Activated T-helper 2 cell treated with anti-CD3 and anti-CD28 coated beads, Interferon-gamma antibody, Interleukin-2, Interleukin-4, amounts not matched to agents 10 μg/mL and 5 μg/mL and 100 μg/mL, durations not matched to agents 14 hours and 24 hours and 36 hours (primary cell): ENCODE data around the gene HEXD. TPM values are rescaled to one million over a fixed set of nuclear protein-coding genes. Genes with fewer than 3 reads are reported as not detected.

Experiments
- DNase-seq: peaks from one replicate; pipeline ENCODE4 v3.0.0; 2021; ENCODE audit warnings: low spot score
- H3K27ac Mint-ChIP-seq: one replicate; pipeline ENCODE4 v1.8.0; 2021; ENCODE audit warnings: mixed read lengths
- H3K27me3 Mint-ChIP-seq: one replicate; pipeline ENCODE4 v1.8.0; 2021; ENCODE audit warnings: low read depth, mixed read lengths
- H3K36me3 Mint-ChIP-seq: one replicate; pipeline ENCODE4 v1.8.0; 2021; ENCODE audit warnings: low read depth, mixed read lengths
- H3K4me1 Mint-ChIP-seq: one replicate; pipeline ENCODE4 v1.8.0; 2021; ENCODE audit warnings: low read depth, mixed read lengths
- H3K4me3 Mint-ChIP-seq: one replicate; pipeline ENCODE4 v1.8.0; 2021; ENCODE audit warnings: low read depth, mild to moderate bottlenecking, moderate library complexity, mixed read lengths
- H3K9me3 Mint-ChIP-seq: one replicate; pipeline ENCODE4 v1.8.0; 2021; ENCODE audit warnings: mixed read lengths
- intact Hi-C: fragments of 100-400 bp; cut with micrococcal nuclease; formaldehyde crosslinking; loops from one replicate; pipeline ENCODE4 v1.15.1; 2023
- total RNA-seq: library from RNA; stranded (reverse); gene quantifications from 2 replicates; pipeline ENCODE4 v1.2.3, GENCODE V29; 2022

The HEXD gene
- total RNA-seq, 1 donor from 2014 or later: 36.7 TPM

DNA sequence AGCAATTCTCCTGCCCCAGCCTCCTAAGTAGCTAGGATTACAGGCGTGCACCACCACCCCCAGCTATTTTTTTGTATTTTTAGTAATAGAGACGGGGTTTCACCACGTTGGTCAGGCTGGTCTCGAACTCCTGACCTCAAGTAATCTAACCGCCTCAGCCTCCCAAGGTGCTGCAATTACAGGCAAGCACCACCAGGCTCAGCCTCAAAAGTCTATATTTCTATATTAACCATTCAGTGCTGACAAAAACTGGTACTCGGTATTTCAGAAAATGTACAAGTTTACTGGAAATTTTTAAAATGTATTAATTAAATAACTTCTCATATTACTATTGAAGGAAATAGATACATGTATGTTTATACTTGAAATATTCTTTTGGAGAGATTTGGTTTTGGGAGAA, 1.4 kb upstream of the HEXD start:
- no peak overlapping the region for H3K27ac Mint-ChIP-seq
- no peak for DNase-seq
- peaks cover 27% of the 10 kb centered on the region for H3K36me3 Mint-ChIP-seq
- no peaks in the 10 kb centered on the region for H3K9me3 Mint-ChIP-seq
- no peak overlapping the region for H3K4me3 Mint-ChIP-seq
- H3K4me1 Mint-ChIP-seq: peaks cover 22% of the 10 kb centered on the region
- H3K27me3 Mint-ChIP-seq: no peaks in the 10 kb centered on the region
- intact Hi-C loops: loop anchor here (10.0 kb wide), 2 partner anchors 182 to 382 kb away; partner anchors contain the start of genes DCXR and RAC3

DNA sequence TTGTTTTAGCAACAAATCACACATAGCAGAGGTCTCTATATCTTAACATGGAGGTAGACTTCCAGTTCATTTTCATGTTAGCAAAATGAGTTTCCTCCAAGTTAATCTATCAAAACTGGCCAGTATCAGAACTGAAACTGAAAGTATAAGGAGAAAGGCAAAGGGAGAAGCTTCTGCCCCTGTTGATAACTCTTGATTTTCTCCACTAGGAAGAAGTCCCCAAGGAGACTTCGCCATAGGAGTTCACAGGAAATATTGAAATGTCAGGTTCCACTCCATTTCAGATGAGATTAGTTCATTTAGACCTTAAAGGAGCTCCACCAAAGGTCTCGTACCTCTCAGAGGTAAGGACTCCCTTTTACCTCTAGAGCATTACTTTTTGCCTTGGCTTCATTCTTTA, 1.4 kb downstream of the HEXD start:
- Mint-ChIP-seq H3K9me3 (no peaks in the 10 kb centered on the region), H3K4me1 (peaks cover 18% of the 10 kb centered on the region), H3K27me3 (no peaks in the 10 kb centered on the region), H3K4me3 (peak overlapping the region; percentile 77), H3K27ac (peak overlapping the region; percentile 60), H3K36me3 (peaks cover 37% of the 10 kb centered on the region)
- DNase-seq: no peak
- intact Hi-C loops: loop anchor here (2.0 to 10.0 kb wide), 3 partner anchors 31 to 385 kb away; partner anchors contain the start of genes CYBC1, DCXR and RAC3

DNA sequence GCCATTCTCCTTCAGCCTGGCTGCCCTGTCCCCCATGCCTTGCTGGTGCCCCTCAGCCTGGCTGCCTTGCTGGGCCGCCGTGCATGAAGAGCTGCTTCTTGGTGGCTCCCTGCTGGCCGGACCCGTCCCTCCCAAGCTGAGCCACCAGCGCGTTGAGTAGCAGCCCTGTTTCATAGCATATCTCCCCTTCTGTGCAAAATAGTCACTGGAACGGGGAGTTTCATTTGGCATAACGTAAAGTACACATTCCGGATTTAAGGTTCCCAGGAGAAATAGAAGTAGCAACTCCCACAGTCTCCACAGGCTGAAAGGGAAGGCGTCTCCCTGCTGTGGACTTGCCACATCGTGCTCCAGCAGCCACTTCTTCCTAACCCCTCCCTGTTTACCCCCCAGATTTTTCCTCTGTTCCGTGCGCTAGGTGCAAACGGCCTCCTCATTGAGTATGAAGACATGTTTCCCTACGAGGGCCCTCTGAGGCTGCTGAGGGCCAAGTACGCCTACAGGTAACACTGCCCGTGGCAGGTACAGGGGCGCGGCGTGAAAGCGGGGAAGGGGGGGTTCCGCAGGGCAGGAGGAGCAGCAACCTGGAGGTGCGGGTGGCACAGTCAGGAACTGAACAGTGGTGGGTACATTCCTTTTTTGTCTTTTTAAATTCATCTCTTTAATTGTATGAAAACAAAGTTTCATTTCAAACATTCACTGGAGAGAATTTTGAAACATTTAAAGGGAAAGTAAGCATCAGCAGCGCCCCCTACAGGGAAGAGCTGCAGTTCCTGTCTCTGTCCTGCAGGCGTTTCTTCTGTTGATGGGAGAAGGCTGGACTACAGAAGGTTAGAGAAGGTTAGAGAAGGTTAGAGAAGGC, 6.1 kb downstream of the HEXD start:
- Mint-ChIP-seq H3K4me1 (peaks cover 14% of the 10 kb centered on the region), H3K27me3 (no peaks in the 10 kb centered on the region), H3K4me3 (no peak overlapping the region), H3K9me3 (no peaks in the 10 kb centered on the region), H3K27ac (no peak overlapping the region), H3K36me3 (peaks cover 48% of the 10 kb centered on the region)
- intact Hi-C loops: no loop called here
- DNase-seq: peak; percentile 48

GRCh38 chr17:82424863-82425159, 6.7 kb downstream of the HEXD start:
- Mint-ChIP-seq H3K27me3 (no peaks in the 10 kb centered on the region), H3K9me3 (no peaks in the 10 kb centered on the region), H3K36me3 (peaks cover 50% of the 10 kb centered on the region)

GRCh38 chr17:82428546-82428945, 10.4 kb downstream of the HEXD start:
- Mint-ChIP-seq H3K36me3 (peaks cover 28% of the 10 kb centered on the region), H3K4me1 (peaks cover 14% of the 10 kb centered on the region), H3K4me3 (no peak overlapping the region), H3K27me3 (no peaks in the 10 kb centered on the region), H3K27ac (no peak overlapping the region), H3K9me3 (no peaks in the 10 kb centered on the region)
- intact Hi-C loops: no loop called here
- no peak for DNase-seq

More at GRCh38 chr17:82424863-82425159, 6.7 kb downstream of the HEXD start:
- DNase-seq: no peak
- Mint-ChIP-seq H3K4me1 (peaks cover 14% of the 10 kb centered on the region), H3K27ac (no peak overlapping the region), H3K4me3 (no peak overlapping the region)
- intact Hi-C loops: no loop called here

GRCh38 chr17:82429824-82430223, 11.7 kb downstream of the HEXD start:
- no peak overlapping the region for H3K27ac Mint-ChIP-seq
- intact Hi-C loops: no loop called here
- no peaks in the 10 kb centered on the region for H3K27me3 Mint-ChIP-seq
- H3K4me1 Mint-ChIP-seq: peaks cover 17% of the 10 kb centered on the region
- H3K36me3 Mint-ChIP-seq: peaks cover 22% of the 10 kb centered on the region
- H3K9me3 Mint-ChIP-seq: no peaks in the 10 kb centered on the region
- no peak for DNase-seq
- no peak overlapping the region for H3K4me3 Mint-ChIP-seq

DNA sequence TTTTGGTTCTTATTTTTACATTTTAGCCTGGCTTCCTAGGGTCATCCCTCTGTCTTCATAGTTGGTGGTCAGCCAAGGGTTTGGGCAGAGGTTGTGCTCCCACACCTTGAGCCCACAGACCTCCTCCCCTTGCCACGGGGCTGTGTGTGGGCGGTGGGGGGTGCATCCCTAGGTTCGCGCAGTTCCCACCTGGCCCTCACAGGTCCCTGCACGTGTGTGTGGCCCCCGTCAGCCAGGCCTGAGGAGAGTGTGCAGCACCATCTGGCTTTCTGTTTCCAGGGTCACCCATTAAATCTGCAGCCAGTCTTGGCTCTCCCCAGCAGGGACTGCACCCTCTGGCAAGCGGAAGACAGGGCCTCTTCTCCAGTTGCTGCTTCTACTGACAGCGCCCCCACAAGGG, 13.9 kb downstream of the HEXD start:
- no peak overlapping the region for H3K4me3 Mint-ChIP-seq
- intact Hi-C loops: no loop called here
- H3K27ac Mint-ChIP-seq: no peak overlapping the region
- H3K27me3 Mint-ChIP-seq: no peaks in the 10 kb centered on the region
- H3K9me3 Mint-ChIP-seq: no peaks in the 10 kb centered on the region
- H3K4me1 Mint-ChIP-seq: peaks cover 17% of the 10 kb centered on the region
- DNase-seq: no peak
- H3K36me3 Mint-ChIP-seq: peaks cover 18% of the 10 kb centered on the region

DNA sequence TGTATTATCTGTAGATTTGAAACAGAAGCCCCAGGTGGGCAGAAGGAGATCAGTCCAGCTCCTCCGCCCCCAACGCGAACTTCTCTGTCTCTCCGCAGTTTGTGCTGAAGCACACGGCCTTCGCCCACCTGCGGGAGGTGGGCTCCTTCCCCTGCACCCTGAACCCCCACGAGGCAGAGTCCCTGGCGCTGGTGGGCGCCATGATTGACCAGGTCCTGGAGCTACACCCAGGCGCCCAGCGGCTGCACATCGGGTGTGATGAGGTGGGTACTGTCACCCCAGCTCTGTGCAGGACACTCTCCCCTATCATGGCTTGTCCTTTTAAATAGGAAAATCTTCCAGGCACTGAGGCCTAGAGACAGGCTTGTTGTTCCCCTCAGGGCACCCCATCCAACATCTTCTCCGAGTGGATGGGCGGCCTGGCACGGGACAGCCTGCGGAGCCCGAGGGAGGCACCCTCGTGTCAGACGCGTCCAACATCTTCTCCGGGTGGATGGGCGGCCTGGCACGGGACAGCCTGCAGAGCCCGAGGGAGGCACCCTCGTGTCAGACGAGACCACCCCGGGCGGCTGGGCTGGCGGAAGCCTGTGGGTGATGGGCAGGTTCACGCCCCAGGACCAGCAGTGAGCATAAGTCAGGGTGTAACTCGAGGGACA, 15.5 kb downstream of the HEXD start:
- no peak overlapping the region for H3K27ac Mint-ChIP-seq
- peaks cover 17% of the 10 kb centered on the region for H3K4me1 Mint-ChIP-seq
- H3K27me3 Mint-ChIP-seq: no peaks in the 10 kb centered on the region
- H3K4me3 Mint-ChIP-seq: no peak overlapping the region
- H3K36me3 Mint-ChIP-seq: peaks cover 15% of the 10 kb centered on the region
- no peak for DNase-seq
- intact Hi-C loops: no loop called here
- H3K9me3 Mint-ChIP-seq: no peaks in the 10 kb centered on the region

- Mint-ChIP-seq H3K9me3 (no peaks in the 10 kb centered on the region), H3K4me3 (no peak overlapping the region), H3K27ac (no peak overlapping the region), H3K36me3 (peaks cover 15% of the 10 kb centered on the region), H3K4me1 (peaks cover 16% of the 10 kb centered on the region), H3K27me3 (no peaks in the 10 kb centered on the region)
- no peak for DNase-seq
- intact Hi-C loops: no loop called here
Measured at GRCh38 chr17:82434216-82434565, 16.0 kb downstream of the HEXD start.

GRCh38 chr17:82435103-82435502, 17.0 kb downstream of the HEXD start:
- Mint-ChIP-seq H3K4me1 (peaks cover 7% of the 10 kb centered on the region), H3K36me3 (peaks cover 7% of the 10 kb centered on the region), H3K27ac (no peak overlapping the region), H3K4me3 (no peak overlapping the region), H3K9me3 (no peaks in the 10 kb centered on the region), H3K27me3 (no peaks in the 10 kb centered on the region)
- intact Hi-C loops: no loop called here
- DNase-seq: no peak

DNA sequence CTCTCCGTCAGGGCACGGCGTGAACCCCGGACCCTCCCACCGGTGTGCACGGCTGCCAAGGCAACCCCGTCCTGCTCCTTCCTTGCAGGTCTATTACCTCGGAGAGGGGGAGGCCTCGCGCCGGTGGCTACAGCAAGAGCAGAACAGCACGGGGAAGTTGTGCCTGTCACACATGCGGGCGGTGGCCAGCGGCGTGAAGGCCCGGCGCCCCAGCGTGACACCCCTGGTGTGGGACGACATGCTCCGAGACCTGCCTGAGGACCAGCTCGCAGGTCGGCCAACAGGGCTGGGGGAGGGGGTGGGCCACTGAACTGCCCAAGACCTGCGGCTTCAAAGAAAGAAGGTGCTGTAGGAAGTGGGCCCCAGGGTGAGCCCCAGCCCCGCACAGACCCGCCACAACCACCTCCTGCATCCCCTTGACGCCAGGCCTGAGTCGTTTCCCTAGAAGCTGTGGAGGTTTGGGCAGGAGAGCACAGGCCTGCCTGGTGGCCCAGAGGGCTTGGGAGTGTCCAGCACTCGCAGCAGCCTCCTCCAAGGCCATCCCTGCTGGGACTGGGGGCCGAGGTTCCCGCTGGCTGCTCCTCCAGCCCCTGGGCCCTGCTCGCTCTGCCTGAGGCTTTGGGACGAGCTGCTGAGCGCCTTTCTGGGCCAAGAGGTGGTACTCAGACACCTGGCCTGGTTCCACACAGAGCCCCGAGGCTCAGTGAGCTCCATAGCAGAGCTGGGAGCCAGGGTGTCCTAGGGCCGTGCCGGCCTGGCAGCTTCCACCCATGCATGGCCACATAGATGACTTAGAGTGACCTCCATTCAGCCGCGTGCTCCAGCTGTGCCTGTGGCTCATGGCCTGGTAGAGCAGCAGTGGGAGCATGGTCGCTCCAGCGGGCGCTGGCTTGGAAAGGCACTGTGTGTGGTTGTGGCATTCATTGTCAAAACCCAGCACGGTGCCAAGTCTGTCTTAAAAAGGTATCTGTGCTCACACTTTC, 17.7 kb downstream of the HEXD start:
- no peaks in the 10 kb centered on the region for H3K9me3 Mint-ChIP-seq
- intact Hi-C loops: no loop called here
- H3K36me3 Mint-ChIP-seq: peaks cover 8% of the 10 kb centered on the region
- H3K27ac Mint-ChIP-seq: no peak overlapping the region
- no peaks in the 10 kb centered on the region for H3K27me3 Mint-ChIP-seq
- no peak overlapping the region for H3K4me3 Mint-ChIP-seq
- H3K4me1 Mint-ChIP-seq: peaks cover 6% of the 10 kb centered on the region
- no peak for DNase-seq

DNA sequence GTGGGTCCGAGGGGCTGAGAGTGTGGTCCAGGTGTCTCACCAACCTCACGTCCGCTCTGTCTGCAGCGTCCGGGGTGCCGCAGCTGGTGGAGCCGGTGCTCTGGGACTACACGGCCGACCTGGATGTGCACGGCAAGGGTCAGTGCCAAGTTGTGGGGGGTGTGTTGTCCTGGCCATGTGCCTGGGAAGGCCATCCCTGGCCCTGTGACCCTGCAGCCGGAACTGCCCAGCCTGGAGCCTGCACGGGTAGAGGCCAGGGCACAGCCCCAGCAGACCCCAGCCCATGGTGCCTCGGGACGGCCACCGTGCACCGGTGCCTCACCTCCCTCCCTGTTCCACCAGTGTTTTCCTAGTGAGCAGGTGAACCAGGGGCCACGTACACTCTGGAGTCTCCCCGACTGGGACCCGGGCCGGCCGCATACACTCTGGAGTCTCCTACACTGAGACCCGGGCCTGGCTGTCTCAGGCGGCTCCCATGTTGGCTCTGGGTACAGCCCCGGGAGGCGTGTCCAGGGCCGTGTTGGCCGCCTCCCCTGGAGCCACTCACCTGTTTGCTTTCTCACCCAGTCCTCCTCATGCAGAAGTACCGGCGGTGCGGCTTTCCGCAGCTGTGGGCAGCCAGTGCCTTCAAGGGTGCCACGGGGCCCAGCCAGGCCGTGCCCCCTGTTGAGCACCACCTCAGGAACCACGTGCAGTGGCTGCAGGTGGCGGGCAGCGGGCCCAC, 18.6 kb downstream of the HEXD start:
- Mint-ChIP-seq H3K27ac (no peak overlapping the region), H3K36me3 (peaks cover 8% of the 10 kb centered on the region), H3K4me1 (peaks cover 6% of the 10 kb centered on the region), H3K27me3 (no peaks in the 10 kb centered on the region), H3K4me3 (no peak overlapping the region), H3K9me3 (no peaks in the 10 kb centered on the region)
- intact Hi-C loops: no loop called here
- no peak for DNase-seq
